K562 (cell line): Measurements from ENCODE around the gene ZSWIM4. TPM values are rescaled to one million over a fixed set of nuclear protein-coding genes. Genes with fewer than 3 reads are reported as not detected.
A peak's percentile ranks its signal among the peaks of the same experiment; 100 is the strongest.

Experiments
- ARHGAP35 ChIP-seq: fragments of 450-650 bp; IDR thresholded peaks from 2 replicates; pipeline ENCODE4 v1.6.1; 2018; ENCODE audit not compliant: partially characterized antibody
- BRD4 ChIP-seq: fragments of 200-600 bp; sonication (generic); IDR thresholded peaks from 2 replicates; pipeline ENCODE4 v1.6.1; 2017; ENCODE audit warnings: inconsistent platforms
- CBFA2T3 ChIP-seq: fragments of 450-650 bp; IDR thresholded peaks from 2 replicates; pipeline ENCODE4 v1.6.1; 2017
- EHMT2 ChIP-seq: fragments of 450-650 bp; IDR thresholded peaks from 2 replicates; pipeline ENCODE4 v1.6.1; 2018; ENCODE audit warnings: antibody characterized with exemption
- GATAD2A ChIP-seq: fragments of 450-650 bp; IDR thresholded peaks from 2 replicates; pipeline ENCODE4 v1.6.1; 2017
- GTF2F1 ChIP-seq: IDR thresholded peaks from 2 replicates; pipeline ENCODE4 v1.6.1; 2011; ENCODE audit warnings: low read depth, low read length, improper control_type of control experiment
- HNRNPH1 ChIP-seq: fragments of 200-400 bp; formaldehyde crosslinking; optimal IDR thresholded peaks from 2 replicates; pipeline ENCODE3; 2017; ENCODE audit warnings: low read depth, mild to moderate bottlenecking, low read length, moderate library complexity
- MEF2D ChIP-seq: conservative IDR thresholded peaks from 2 replicates; pipeline ENCODE4 v1.6.1; 2016; ENCODE audit warnings: low read depth, missing genetic modification characterization, missing compliant biosample characterization
- MXI1 ChIP-seq: IDR thresholded peaks from 2 replicates; pipeline ENCODE4 v1.6.1; 2011; ENCODE audit warnings: low read depth, mild to moderate bottlenecking, improper control_type of control experiment, low read length
- NBN ChIP-seq: fragments of 450-650 bp; IDR thresholded peaks from 2 replicates; pipeline ENCODE4 v1.6.1; 2016; ENCODE audit warnings: low read depth, mild to moderate bottlenecking
- NFIC ChIP-seq: fragments of 450-650 bp; IDR thresholded peaks from 2 replicates; pipeline ENCODE4 v1.6.1; 2017; ENCODE audit warnings: mild to moderate bottlenecking, inconsistent platforms
- RAD21 ChIP-seq, 2 experiments: fragments of 250-450 bp in 1 of 2; fragments of 450-650 bp in 1 of 2; sonication (Bioruptor Pico) in 1 of 2; formaldehyde crosslinking in 1 of 2; IDR thresholded peaks in 1 of 2; conservative IDR thresholded peaks in 1 of 2; 2 replicates each; pipeline versions ENCODE4 v1.4.0 to v1.8.0; 2020 to 2022; ENCODE audit warnings: mild to moderate bottlenecking in 2 of 2, moderate library complexity in 1 of 2
- ZNF431 ChIP-seq: sonication (generic); formaldehyde crosslinking; IDR thresholded peaks from 2 replicates; pipeline ENCODE4 v1.8.0; 2022; ENCODE audit warnings: mild to moderate bottlenecking, missing genetic modification reagents
- polyA plus RNA-seq, 8 experiments: library from polyadenylated mRNA; depleted of rRNA in 4 of 8; stranded (reverse) in 5 of 8; unstranded in 3 of 8; fragments of >200 nt; fragmentation: Nextera tagmentation in 2 of 8; fragmentation: Illumina TruSeq in 1 of 8; extraction: Ambion mirVana in 2 of 8; extraction: Trizol in 1 of 8; gene quantifications; 2 replicates each; pipeline versions ENCODE4 v1.2.1 to v1.2.3, GENCODE V29; 2011 to 2014; ENCODE audit warnings: inconsistent platforms in 1 of 8, missing spikeins in 1 of 8
- total RNA-seq, 7 experiments: library from RNA; depleted of rRNA in 6 of 7; stranded (reverse); fragments of >200 nt in 6 of 7; fragmentation: Illumina TruSeq in 2 of 7; extraction: Trizol in 2 of 7; gene quantifications; 2 replicates each; pipeline versions ENCODE4 v1.2.1 to v1.2.3, GENCODE V29; 2011 to 2021; ENCODE audit warnings: low replicate concordance in 1 of 7
- TF ChIP-seq, protein P1 (sequence below), 2 experiments: fragments of 200-800 bp in 1 of 2; sonication (Bioruptor generic) in 1 of 2; sonication (generic) in 1 of 2; formaldehyde crosslinking in 1 of 2; IDR thresholded peaks in 1 of 2; conservative IDR thresholded peaks in 1 of 2; 2 replicates each; pipeline versions ENCODE4 v1.5.0 to v1.6.1; 2016 to 2020; ENCODE audit warnings: missing compliant biosample characterization in 1 of 2, missing genetic modification characterization in 1 of 2, missing genetic modification reagents in 1 of 2
- TF ChIP-seq, protein P2 (sequence below): sonication (generic); formaldehyde crosslinking; IDR thresholded peaks from 2 replicates; pipeline ENCODE4 v1.8.1; 2023; ENCODE audit warnings: mild to moderate bottlenecking, missing genetic modification reagents
- TF ChIP-seq, protein P3 (sequence below): sonication (generic); formaldehyde crosslinking; IDR thresholded peaks from 2 replicates; pipeline ENCODE4 v1.8.0; 2022; ENCODE audit warnings: mild to moderate bottlenecking, missing genetic modification reagents
- TF ChIP-seq, protein P4 (sequence below): fragments of 250-450 bp; sonication (Bioruptor Pico); IDR thresholded peaks from 2 replicates; pipeline ENCODE4 v1.8.0; 2022; ENCODE audit warnings: moderate library complexity, mild to moderate bottlenecking, inconsistent platforms
- TF ChIP-seq, protein P5 (sequence below): sonication (generic); formaldehyde crosslinking; IDR thresholded peaks from 2 replicates; pipeline ENCODE4 v1.8.0; 2022; ENCODE audit warnings: missing genetic modification reagents, mild to moderate bottlenecking, borderline replicate concordance

The ZSWIM4 gene
- total and polyA plus RNA-seq, 9 of the 15 experiments (the other 6 are each of a cell fraction or from before 2014, with no cell fraction given): 0.25 to 3.7 (median 0.79) TPM; not detected in 2

DNA sequence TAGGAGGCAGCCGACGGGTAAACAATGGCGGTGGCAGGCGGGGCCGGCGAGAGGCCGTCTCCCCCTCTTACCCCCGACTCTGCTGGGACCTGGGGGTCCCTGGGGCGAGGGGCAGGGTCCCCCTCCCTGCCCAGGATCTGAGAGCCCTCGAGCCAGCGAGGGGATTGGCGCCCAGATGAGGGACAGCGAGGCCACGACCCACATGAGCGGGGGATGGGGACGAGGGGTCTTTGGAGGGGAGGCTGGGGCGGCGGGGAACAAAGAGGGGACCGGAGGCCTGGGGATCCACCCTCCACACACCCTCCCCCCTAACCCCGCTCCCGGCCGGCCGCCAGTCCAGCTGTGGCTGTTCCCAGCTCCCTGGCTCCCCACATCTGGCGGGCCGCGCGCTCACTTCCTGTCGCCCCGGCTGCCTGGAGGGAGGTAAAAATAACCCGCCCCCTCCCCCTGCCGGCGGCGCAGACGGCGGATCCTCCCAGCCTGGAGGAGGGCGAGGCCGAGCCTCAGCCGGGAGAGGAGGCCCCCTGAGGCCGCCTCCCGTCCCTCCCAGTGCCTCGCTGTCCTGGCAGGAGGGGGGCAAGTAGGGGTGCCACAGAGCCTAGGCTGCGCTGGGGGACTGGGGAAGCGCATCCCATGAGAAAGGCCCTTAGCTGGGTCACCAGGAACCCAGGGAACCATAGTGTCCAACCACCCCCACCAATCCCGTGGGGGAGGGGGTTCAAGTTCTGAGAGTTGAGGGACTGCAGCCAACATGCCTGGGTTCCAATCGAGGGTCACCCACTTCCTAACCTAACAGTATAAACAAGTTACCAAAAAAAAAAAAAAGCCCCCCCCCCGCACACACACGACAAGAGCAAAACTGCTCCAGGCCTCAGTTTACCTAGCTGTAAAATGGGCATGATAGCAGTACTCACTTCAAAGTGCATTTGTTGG lies 52.4 kb downstream of the ZSWIM4 start (continued):
- TF ChIP-seq, protein P1, sequence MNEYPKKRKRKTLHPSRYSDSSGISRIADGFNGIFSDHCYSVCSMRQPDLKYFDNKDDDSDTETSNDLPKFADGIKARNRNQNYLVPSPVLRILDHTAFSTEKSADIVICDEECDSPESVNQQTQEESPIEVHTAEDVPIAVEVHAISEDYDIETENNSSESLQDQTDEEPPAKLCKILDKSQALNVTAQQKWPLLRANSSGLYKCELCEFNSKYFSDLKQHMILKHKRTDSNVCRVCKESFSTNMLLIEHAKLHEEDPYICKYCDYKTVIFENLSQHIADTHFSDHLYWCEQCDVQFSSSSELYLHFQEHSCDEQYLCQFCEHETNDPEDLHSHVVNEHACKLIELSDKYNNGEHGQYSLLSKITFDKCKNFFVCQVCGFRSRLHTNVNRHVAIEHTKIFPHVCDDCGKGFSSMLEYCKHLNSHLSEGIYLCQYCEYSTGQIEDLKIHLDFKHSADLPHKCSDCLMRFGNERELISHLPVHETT (CRISPR knock-in tag; conservative IDR thresholded peaks at IDR 0.05 in 1 of 2, IDR thresholded peaks at IDR 0.05 in 1 of 2): peak in 1 of 2 experiments; percentile 4; a peak in 1 of 4 replicates
- TF ChIP-seq GTF2F1 (no peak; the same call in 1 of the 2 replicates), NFIC (no peak; the same call in 1 of the 2 replicates), ARHGAP35 (no peak), GATAD2A (no peak; the same call in 1 of the 2 replicates), NBN (no peak), MEF2D (tag) (peak; percentile 70; the same call in 1 of the 2 replicates), RAD21 (CRISPR knock-in tag; conservative IDR thresholded peaks at IDR 0.05 in 1 of 2, IDR thresholded peaks at IDR 0.05 in 1 of 2) (peak; percentile 41), ZNF431 (CRISPR knock-in tag) (0 out of 2 replicates have a peak, but pooled peaks have one; percentile 15), BRD4 (peak; percentile 64; the same call in 1 of the 2 replicates), CBFA2T3 (peak; percentile 71), HNRNPH1 (no peak), MXI1 (no peak), EHMT2 (no peak)
- TF ChIP-seq, protein P2, sequence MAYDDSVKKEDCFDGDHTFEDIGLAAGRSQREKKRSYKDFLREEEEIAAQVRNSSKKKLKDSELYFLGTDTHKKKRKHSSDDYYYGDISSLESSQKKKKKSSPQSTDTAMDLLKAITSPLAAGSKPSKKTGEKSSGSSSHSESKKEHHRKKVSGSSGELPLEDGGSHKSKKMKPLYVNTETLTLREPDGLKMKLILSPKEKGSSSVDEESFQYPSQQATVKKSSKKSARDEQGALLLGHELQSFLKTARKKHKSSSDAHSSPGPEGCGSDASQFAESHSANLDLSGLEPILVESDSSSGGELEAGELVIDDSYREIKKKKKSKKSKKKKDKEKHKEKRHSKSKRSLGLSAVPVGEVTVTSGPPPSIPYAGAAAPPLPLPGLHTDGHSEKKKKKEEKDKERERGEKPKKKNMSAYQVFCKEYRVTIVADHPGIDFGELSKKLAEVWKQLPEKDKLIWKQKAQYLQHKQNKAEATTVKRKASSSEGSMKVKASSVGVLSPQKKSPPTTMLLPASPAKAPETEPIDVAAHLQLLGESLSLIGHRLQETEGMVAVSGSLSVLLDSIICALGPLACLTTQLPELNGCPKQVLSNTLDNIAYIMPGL (CRISPR knock-in tag): peak; percentile 41; the same call in 1 of the 2 replicates
- TF ChIP-seq, protein P3, sequence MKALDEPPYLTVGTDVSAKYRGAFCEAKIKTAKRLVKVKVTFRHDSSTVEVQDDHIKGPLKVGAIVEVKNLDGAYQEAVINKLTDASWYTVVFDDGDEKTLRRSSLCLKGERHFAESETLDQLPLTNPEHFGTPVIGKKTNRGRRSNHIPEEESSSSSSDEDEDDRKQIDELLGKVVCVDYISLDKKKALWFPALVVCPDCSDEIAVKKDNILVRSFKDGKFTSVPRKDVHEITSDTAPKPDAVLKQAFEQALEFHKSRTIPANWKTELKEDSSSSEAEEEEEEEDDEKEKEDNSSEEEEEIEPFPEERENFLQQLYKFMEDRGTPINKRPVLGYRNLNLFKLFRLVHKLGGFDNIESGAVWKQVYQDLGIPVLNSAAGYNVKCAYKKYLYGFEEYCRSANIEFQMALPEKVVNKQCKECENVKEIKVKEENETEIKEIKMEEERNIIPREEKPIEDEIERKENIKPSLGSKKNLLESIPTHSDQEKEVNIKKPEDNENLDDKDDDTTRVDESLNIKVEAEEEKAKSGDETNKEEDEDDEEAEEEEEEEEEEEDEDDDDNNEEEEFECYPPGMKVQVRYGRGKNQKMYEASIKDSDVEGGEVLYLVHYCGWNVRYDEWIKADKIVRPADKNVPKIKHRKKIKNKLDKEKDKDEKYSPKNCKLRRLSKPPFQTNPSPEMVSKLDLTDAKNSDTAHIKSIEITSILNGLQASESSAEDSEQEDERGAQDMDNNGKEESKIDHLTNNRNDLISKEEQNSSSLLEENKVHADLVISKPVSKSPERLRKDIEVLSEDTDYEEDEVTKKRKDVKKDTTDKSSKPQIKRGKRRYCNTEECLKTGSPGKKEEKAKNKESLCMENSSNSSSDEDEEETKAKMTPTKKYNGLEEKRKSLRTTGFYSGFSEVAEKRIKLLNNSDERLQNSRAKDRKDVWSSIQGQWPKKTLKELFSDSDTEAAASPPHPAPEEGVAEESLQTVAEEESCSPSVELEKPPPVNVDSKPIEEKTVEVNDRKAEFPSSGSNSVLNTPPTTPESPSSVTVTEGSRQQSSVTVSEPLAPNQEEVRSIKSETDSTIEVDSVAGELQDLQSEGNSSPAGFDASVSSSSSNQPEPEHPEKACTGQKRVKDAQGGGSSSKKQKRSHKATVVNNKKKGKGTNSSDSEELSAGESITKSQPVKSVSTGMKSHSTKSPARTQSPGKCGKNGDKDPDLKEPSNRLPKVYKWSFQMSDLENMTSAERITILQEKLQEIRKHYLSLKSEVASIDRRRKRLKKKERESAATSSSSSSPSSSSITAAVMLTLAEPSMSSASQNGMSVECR (CRISPR knock-in tag): no peak
- TF ChIP-seq, protein P4, sequence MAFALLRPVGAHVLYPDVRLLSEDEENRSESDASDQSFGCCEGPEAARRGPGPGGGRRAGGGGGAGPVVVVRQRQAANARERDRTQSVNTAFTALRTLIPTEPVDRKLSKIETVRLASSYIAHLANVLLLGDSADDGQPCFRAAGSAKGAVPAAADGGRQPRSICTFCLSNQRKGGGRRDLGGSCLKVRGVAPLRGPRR (CRISPR knock-in tag): no peak
- TF ChIP-seq, protein P5, sequence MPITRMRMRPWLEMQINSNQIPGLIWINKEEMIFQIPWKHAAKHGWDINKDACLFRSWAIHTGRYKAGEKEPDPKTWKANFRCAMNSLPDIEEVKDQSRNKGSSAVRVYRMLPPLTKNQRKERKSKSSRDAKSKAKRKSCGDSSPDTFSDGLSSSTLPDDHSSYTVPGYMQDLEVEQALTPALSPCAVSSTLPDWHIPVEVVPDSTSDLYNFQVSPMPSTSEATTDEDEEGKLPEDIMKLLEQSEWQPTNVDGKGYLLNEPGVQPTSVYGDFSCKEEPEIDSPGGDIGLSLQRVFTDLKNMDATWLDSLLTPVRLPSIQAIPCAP (CRISPR knock-in tag): no peak
